A549 treated with AZD9567 at 1 μM for 4 hours (cell line): Measurements from ENCODE around the gene MSI1. TPM values are rescaled to one million over a fixed set of nuclear protein-coding genes. Genes with fewer than 3 reads are reported as not detected.

Experiments used
- total RNA-seq: library from RNA; stranded (reverse); fragments of 200-300 nt; extraction: Qiagen RNA extraction; gene quantifications from 5 replicates; pipeline ENCODE4 v1.2.3, GENCODE V29; 2022; ENCODE audit not compliant: insufficient read depth

Gene MSI1
- total RNA-seq: 1.0 to 1.1 TPM (median 1.1 TPM) in 4 of 5 replicates, not detected in the other

GRCh38 chr12:120368789-120369602 lies at the start of gene MSI1:
Gene MSI1 (minus strand): TSS chr12:120369164. CDS start chr12:120369091, 73 bp downstream.

DNA sequence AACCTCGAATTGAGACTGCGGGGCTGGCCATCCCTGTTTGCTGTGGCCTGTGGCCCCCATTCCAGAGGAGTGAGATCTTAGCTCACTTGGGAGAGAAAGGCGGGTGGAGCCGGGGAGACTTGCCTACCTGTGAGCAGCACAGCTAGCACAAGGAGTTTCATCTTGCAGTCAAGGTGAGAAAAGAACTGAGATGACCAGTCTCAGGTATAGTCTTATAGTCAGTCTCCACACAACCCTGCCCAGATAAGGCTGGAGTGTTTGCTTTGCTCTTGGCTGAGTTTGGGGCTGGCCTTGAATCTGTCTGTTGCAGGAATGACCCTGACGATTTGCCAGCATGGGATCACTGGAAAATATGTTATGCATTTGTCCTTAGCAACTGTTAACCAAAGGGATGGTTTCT lies 41.4 kb downstream of the MSI1 start, which contains the start of gene PLA2G1B:
Gene PLA2G1B (minus strand): TSS at position 187 of the 400 bp plus-strand sequence. CDS start 26 bp downstream, at position 161.

GRCh38 chr12:120301962-120302815 lies 66.8 kb downstream of the MSI1 start, which contains the start of gene SIRT4:
Gene SIRT4 (plus strand): TSS chr12:120302321. CDS start chr12:120303562, 1,241 bp downstream.

DNA sequence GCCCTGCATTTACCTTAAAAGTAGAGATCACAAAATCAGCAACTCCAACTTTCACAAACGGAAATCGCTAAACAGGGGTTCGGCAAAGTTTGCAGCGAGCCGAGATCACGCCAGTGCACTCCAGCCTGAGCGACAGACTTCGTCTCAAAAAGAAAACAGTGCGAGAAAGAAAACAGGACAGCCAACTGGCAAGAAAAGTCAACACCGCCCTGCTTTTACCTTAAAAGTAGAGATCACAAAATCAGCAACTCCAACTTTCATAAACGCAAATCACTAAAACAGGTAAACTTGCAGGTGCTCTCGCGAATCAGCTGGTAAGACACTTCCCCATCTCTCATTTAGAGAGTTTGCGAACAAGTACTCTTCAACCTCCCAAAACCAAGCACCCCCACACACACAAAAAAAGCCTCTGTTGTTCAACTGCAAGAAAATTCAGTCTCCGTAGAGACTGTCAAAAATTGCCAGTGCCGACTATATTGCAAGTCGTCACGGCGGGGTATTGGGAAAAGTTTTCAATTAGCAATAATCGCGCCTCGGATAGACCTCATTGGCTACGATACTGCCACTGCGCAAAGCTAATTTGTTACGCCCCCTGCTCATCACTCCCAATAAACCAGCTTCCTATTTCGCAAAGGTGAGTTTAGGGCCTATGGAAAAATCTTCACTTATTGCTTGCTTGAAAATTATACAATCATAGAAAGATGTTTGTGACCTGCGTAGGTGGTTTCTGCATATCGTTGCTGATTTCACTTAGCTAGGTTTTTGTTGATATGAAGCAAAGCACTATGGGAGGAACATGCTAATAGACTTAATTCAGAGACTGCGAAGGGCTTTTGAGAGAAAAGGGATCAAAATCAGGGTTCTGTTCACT lies 76.1 kb downstream of the MSI1 start, which contains the start of gene RNU4-1:
Gene RNU4-1 (minus strand): TSS at position 577 of the 871 bp plus-strand sequence.

Other genes with a start within 250 kb of the MSI1 start
- 53.4 to 73.4 TPM (median 56.7 TPM) in 5 replicates for gene GCN1, start 174.4 kb downstream of the MSI1 start, total RNA-seq
- gene RPLP0, start 168.1 kb downstream of the MSI1 start, total RNA-seq: 3,597 to 4,224 TPM (median 3,618 TPM) in 5 replicates
- gene PXN, start 103.4 kb downstream of the MSI1 start, total RNA-seq: 178 to 217 TPM (median 192 TPM) in 5 replicates
- gene RNU4-2, start 77.3 kb downstream of the MSI1 start, total RNA-seq: 13.6 TPM in 1 of 5 replicates, not detected in the others
- not detected in 5 replicates for gene RNU4-1, start 75.9 kb downstream of the MSI1 start, total RNA-seq
- gene SIRT4, start 66.8 kb downstream of the MSI1 start, total RNA-seq: 0.83 to 1.1 TPM (median 0.99 TPM) in 4 of 5 replicates, not detected in the other
- gene PLA2G1B, start 41.4 kb downstream of the MSI1 start, total RNA-seq: not detected in 5 replicates
- gene COX6A1, start 68.9 kb upstream of the MSI1 start, total RNA-seq: 761 to 881 TPM (median 868 TPM) in 5 replicates
- gene TRIAP1, start 77.2 kb upstream of the MSI1 start, total RNA-seq: 72.5 to 78.7 TPM (median 73.7 TPM) in 5 replicates
- gene GATC, start 77.3 kb upstream of the MSI1 start, total RNA-seq: 20.8 to 28.5 TPM (median 25.1 TPM) in 5 replicates
- 155 to 217 TPM (median 207 TPM) in 5 replicates for gene SRSF9, start 100.6 kb upstream of the MSI1 start, total RNA-seq
- gene DYNLL1, start 126.9 kb upstream of the MSI1 start, total RNA-seq: 639 to 706 TPM (median 667 TPM) in 5 replicates
- 25.7 to 35.3 TPM (median 27.4 TPM) in 5 replicates for gene COQ5, start 160.0 kb upstream of the MSI1 start, total RNA-seq
- 93.7 to 205 TPM (median 102 TPM) in 5 replicates for gene RNF10, start 165.2 kb upstream of the MSI1 start, total RNA-seq
- 54.6 to 62.8 TPM (median 56.8 TPM) in 5 replicates for gene POP5, start 212.2 kb upstream of the MSI1 start, total RNA-seq